Measurements from ENCODE around the gene GJA9. TPM values are rescaled to one million over a fixed set of nuclear protein-coding genes. Genes with fewer than 3 reads are reported as not detected.

Gene GJA9
- not detected in 2 replicates for total RNA-seq

DNA sequence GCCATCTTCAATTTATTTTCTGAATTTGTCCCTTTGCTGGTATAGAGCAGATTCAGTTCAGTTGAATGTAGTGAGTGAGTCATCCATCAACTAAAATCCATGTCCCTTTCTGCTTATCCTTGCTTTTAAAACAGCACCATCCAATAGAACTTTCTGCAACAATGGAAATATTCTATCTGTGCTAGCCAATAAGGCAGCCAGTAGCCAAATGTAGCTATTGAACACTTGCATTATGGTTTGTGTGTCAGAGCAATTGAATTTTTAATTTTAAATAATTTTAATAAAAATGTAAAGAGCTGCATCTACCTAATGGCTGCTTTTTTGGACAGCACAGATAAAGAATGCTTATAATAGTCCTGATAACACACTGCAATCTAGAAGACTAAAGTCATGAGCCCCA, at the start of gene GJA9:
GJA9 (minus strand) TSS at position 101 of the 400 bp plus-strand sequence. CDS start 5,489 bp downstream, outside the sequence.

DNA sequence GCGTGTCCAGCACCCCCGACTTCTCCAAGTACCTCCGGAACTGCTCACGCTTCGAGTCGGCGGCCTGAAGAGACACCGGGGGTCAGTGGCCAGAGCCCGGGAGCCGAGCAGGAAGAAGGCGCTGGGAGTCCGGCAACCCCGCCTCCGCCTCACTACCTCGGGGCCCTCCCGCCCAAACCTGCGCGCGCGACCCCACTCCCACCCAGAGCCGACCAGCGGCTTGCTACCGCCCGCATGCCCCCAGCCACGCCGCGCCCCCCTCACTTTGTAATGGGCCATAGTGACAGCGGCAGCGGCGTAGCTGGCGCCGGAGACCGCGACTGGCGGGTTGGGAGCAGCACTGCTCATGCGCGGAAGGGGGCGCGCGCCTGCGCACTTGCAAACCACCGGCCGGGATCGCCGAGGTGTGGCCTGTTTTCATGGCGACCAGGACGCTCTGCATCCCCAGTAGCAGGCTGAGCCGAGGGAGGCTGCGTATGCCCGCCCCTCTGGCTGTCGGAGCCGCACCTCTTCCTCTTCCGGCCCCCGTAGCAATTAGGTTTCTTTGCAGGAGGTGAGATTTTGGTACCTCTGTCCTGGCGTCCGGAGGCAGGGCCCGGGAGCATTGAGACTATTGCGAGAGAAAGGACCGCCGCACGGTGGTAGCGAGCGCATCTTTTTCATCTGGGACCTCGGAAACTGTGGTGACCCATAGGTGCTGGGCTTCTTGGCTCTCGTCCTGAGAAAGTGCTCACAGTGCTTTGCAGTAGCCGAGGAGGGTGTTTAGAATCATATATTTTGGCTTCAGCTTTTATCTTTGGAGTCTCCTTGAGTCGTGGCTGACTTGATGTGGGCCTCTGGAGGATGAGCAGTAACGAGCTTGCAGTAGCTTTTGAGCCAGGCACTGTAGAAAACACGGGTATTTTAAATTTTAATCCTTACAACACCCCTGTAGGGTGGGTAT, 8.1 kb downstream of the GJA9 start, which contains the start of gene MYCBP:
MYCBP (minus strand) TSS at position 322 of the 943 bp plus-strand sequence; CDS start at position 279, 43 bp downstream.

DNA sequence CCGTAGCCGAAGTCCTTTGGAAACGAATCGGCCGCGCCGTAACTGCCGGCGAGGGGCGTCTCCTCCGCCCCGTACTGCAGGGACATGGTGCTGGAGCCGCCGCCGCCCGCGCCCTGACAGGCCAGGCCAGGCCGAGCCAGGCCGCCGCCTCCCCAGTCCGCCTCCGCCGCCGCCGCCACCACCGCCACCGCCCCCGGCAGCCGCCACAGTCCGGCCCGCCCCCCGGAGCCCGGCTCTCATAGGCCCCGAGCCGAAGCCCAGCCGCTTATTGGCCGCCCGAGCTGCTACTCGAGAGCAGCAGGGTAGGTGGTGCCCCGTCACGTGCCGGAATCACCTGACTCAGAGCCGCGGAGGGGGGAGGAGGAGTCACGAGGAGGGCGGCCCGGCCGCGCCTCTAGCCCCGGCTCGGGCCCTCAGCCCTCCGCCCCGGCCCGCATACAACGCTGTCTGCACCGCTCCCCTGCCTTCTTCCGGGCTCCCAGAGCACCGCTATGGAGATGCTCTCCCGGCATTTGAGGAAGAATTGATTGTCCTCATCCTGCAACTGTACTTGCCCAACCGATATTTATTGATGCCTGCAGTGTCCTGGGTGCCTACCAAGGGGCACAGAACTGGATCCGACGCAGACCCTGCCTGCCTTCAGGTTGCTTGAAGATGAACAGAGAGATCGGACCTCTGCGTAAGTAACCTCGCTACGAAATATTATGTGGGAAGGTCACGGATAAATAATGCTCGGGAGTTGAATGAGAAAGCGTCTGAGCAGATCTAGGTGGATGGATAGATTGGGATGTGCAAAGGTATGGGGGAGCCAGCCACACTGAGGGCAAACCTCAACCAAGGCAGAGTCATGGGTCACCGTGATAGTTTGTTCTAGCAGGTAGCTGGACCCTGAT, 21.6 kb downstream of the GJA9 start, which contains the start of gene RRAGC:
RRAGC (minus strand) TSS at position 212 of the 893 bp plus-strand sequence; CDS start at position 86, 126 bp downstream.

Other genes with a start within 250 kb of the GJA9 start
- gene RRAGC, start 21.8 kb downstream of the GJA9 start, total RNA-seq: 17.9 and 22.4 TPM in 2 replicates
- 5.7 and 8.7 TPM in 2 replicates for gene MYCBP, start 8.2 kb downstream of the GJA9 start, total RNA-seq
- gene RHBDL2, start 60.2 kb upstream of the GJA9 start, total RNA-seq: not detected in 2 replicates
- 41.8 and 46.8 TPM in 2 replicates for gene AKIRIN1, start 109.7 kb upstream of the GJA9 start, total RNA-seq
- 427 and 486 TPM in 2 replicates for gene NDUFS5, start 144.8 kb upstream of the GJA9 start, total RNA-seq

All from dermis lymphatic vessel endothelial cell (primary cell).